Astrocyte of the spinal cord (primary cell): Measurements from ENCODE around the gene MCCD1.
"Not testable (repeated sequence)": the region's sequence is repeated elsewhere in the genome, so short reads cannot be mapped to it uniquely, and the experiment has no call there.

ENCODE experiments used
- DNase-seq: peaks from one replicate; pipeline ENCODE4 v3.0.0; 2011; ENCODE audit warnings: low read depth, low spot score
- H3K4me3 ChIP-seq: 2 replicates; pipeline ENCODE4 v1.5.1; 2011; ENCODE audit warnings: low read depth, mild to moderate bottlenecking, low read length, moderate library complexity
- CTCF ChIP-seq: IDR thresholded peaks from 2 replicates; pipeline ENCODE4 v1.5.1; 2012; ENCODE audit warnings: low read depth, mild to moderate bottlenecking, low read length, inconsistent platforms
- in situ Hi-C: cut with HindIII; loops from 2 replicates; pipeline ENCODE4 v1.10.0; 2017; ENCODE audit warnings: low sequenced_read_pairs

Gene MCCD1

GRCh38 chr6:31528821-31529328 lies at the start of gene MCCD1:
TSS of gene MCCD1 (plus strand) at chr6:31528962. CDS start at chr6:31529015, 53 bp downstream.
- DNase-seq = no peak
- no peak within 1 kb of the TSS for H3K4me3 ChIP-seq
- in situ Hi-C loops = no loop called here
- TF ChIP-seq CTCF = no peak

GRCh38 chr6:31479151-31479932 lies 49.4 kb upstream of the MCCD1 start:
- in situ Hi-C loops = no loop called here
- no peak for DNase-seq
- TF ChIP-seq CTCF = no peak
- H3K4me3 ChIP-seq = no peak overlapping the region

GRCh38 chr6:31479933-31480535 lies 48.7 kb upstream of the MCCD1 start:
- no peak for TF ChIP-seq CTCF
- in situ Hi-C loops = no loop called here
- no peak for DNase-seq

GRCh38 chr6:31480574-31480973 lies 48.2 kb upstream of the MCCD1 start:
- no peak for TF ChIP-seq CTCF
- DNase-seq = no peak
- no peak overlapping the region for H3K4me3 ChIP-seq
- in situ Hi-C loops = no loop called here

More at GRCh38 chr6:31479933-31480535, 48.7 kb upstream of the MCCD1 start:
- H3K4me3 ChIP-seq = no peak overlapping the region

- DNase-seq = no peak
- in situ Hi-C loops = no loop called here
- no peak for TF ChIP-seq CTCF
- H3K4me3 ChIP-seq = no peak overlapping the region
Measured at GRCh38 chr6:31483392-31483791, 45.4 kb upstream of the MCCD1 start.

- in situ Hi-C loops = no loop called here
- TF ChIP-seq CTCF = no peak
- DNase-seq = no peak
- no peak overlapping the region for H3K4me3 ChIP-seq
Measured at GRCh38 chr6:31485055-31485454, 43.7 kb upstream of the MCCD1 start.

GRCh38 chr6:31486065-31486837 lies 42.5 kb upstream of the MCCD1 start:
- H3K4me3 ChIP-seq, in situ Hi-C loops, DNase-seq: not testable (repeated sequence)

- DNase-seq, in situ Hi-C loops, H3K4me3 ChIP-seq: not testable (repeated sequence)
Measured at GRCh38 chr6:31487674-31488073, 41.1 kb upstream of the MCCD1 start.
